ENCODE data around the gene KANSL3. TPM values are rescaled to one million over a fixed set of nuclear protein-coding genes. Genes with fewer than 3 reads are reported as not detected.
"Not testable (repeated sequence)": the region's sequence is repeated elsewhere in the genome, so short reads cannot be mapped to it uniquely, and the experiment has no call there.

KANSL3 gene
- total RNA-seq: 10 to 100 TPM; 44.6 to 47.0 TPM

DNA sequence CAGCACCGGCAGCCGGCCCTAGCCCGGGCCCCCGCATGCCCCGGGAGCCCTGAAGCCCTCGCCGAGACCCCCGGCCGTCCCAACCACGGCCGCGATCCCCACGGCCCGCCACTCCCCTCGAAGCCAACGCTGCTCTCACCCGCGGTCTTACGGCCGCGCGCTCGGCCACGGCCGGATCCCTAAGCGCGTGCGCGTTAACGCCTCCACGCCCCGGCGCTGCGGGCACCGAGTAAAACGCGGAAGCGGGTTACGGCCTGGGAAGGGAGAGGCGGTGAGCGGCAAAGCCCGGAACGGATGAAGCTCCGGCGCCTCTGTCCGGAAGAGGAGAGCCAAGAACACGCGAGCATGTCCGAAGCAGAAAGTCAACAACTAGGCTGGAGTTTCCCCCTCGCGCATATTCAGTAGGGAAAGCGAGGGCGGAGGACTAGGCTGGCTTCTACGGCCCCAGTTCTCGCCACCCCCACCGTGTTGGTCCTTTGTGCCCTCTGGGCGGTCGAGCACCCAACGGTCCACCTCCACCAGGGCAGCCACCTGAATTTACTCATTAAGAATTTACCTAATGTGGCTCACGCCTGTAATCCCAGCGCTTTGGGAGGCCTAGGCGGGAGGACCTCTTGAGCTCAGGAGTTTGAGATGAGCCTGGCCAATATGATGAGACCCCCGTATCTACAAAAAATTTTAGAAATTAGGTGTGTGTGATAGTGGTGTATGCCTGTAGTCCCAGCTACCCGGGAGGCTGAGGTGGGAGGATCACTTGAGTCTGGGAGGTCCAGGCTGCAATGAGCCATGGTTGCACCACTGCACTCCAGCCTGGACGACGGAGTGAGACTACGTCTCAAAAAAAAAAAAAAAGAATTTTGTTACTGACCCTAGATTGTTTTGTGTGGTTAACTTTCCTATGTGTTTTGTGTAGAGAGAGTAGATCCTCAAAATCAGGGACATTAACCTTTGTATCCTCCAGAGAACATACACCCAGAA, at the start of gene KANSL3:
TSS of gene KANSL3 (minus strand) at position 169 of the 978 bp plus-strand sequence. CDS start 1,177 bp downstream, outside the sequence.
- CTCF ChIA-PET: interaction anchor here (0.6 kb wide), 1 partner anchor 166 kb away, joined by 4 read pairs; no protein-coding TSS in a partner anchor
- POLR2A ChIA-PET: interaction anchor here (0.6 to 0.9 kb wide), 2 partner anchors 119 to 1904 kb away, joined by 3 read pairs; no protein-coding TSS in a partner anchor

DNA sequence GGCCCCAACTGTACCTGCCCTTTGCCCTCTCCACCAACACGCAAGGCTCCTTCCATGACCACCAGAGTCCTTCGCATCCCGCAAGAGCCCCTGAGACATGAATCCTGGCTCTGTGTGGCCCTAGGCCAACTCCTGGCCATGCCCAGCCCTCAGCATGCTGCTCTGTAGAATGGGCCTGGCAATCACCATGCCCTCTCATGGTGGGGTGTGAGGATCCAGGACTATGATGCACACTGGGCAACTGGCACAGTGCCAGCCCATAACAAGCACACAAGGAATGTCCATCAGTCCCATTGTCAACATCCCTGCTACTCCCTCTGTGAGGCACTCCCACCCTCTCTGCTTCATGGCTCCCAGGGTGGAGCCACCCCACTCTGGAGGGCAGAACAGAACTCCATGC, 49.2 kb upstream of the KANSL3 start:
- ChIA-PET CTCF (no interaction called here), POLR2A (no interaction called here)

DNA sequence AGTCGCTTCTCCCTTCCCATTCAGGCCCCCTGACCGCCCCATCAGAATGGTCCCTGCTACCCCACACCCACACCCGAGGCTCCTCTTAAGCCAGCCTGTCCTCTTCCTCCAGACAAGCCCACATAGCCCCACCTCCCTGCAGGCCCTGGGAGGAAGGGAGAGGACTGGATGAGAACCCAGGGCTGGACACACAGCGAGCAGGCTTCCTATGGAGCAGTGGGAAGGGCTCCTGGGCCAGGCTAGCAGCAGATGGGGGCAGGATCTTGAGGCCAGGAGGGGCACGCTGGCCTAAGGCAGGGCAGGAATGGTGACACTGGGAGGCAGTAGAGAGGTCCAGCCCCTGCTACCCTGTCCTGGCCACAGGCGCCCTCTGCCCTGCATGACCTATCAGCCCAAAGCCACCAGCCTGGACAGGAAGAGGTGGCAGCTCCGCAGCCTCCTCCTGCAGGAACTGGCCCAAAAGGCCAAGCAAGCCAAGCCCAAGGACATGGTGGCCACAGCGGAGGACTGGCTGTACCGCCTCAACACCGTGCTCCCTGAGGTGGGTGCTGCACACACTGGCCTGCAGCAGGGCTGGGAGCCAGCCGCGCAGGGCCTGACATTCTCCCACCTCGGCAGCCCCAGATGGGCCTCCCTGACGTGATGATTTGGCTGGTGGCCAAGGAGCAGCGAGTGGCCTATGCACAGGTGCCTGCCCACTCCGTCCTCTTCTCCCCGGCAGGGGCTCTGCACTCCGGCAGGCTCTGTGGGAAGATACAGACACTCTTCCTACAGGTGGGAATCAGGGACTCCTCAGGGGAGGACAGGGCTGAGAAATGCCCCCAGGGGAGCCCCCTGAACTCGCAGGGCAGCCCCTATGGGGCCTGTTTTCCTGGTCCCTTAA, 47.7 kb upstream of the KANSL3 start:
- CTCF ChIA-PET: no interaction called here
- POLR2A ChIA-PET: no interaction called here

DNA sequence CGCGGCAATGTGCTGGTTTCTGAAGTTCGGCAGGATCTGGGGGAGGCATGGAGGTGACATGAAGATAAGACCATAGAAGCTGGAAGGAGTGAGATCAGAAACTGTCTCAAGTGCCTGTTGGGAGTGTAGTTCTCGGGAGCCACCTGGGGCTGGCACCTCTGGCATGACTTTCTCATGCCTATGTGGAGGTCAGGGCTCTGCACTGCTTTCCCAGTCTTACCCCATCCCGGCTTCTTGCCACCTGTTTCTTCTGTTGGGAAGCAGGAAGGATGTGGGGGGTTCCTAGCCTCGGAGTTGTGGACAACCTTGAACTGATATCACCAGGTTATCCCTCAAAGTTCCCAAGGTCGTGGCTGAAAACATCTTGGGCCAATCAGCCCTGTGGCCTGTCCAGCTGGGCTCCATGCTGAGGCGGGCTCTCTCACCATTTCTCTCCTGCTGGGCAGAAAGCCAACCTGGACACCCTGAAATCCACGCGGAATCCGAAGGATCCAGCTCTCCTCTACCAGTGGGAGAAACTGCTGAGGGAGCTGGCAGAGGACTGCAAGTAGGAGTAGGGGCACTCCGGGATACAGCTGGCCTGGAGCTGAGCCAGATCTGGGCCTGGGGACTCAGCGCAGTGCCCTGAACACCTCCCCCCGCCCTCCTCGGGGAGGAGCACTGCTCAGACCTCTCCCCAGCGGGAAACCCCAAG, 46.9 kb upstream of the KANSL3 start:
- CTCF ChIA-PET: no interaction called here
- POLR2A ChIA-PET: no interaction called here

DNA sequence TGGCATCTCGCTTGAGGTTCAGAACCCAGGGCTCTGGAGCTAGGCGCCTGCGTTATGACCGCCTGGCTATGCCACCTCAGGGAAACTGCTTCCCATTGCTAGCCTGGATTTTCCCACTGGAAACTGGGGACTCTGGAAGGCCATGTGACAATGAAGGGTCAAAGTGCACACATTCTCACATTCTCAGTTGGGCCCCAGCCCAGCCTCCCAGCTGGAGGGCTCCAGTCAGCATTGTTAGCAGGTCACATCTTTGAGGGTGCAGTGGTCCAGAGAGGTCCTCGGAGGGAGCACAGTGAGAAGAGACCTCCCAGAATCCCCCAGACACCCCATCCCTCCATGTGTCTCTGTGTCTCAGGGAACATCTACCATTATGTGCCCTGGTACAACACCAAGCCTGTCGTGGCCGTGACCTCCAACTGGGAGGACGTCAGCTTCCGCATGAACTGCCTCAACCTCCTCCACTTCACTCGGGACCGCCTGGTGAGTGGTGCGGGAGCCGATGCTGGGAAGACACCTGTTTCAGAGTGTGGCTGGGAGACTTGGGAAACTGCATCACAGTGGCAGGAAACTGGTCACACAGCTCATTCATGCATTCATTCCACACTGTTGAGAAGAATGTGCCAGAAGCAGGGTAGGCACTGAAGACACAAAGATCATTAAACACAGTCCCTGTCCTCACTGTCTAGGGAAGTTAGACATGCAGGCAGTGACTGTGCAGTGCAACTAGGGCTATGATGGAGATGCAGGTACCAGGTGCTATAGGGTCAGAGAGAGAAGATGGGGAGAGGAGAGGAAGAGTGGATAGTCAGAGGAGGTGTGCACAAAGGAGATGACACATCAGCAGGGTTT, 46.1 kb upstream of the KANSL3 start:
- CTCF ChIA-PET: no interaction called here
- POLR2A ChIA-PET: no interaction called here

DNA sequence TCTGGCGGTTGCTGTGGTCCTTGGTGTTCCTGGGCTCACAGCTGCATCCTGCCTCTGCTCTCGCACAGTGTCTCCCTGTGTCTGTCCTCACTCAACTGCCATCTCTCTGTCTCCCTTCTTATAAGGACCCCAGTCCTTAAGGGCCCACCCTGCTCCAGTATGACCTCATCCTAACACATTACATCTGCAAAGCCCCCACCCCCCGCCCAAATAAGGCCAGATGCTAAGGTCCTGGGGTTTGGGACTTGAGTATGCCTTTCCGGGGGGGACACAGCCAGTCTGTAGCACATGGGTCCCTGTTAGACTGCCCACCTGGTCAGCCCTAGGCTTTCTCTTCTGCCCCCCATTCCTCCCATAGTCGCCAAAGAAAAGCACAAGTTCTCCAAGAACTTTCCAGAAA, 45.2 kb upstream of the KANSL3 start:
- ChIA-PET POLR2A (no interaction called here), CTCF (no interaction called here)

DNA sequence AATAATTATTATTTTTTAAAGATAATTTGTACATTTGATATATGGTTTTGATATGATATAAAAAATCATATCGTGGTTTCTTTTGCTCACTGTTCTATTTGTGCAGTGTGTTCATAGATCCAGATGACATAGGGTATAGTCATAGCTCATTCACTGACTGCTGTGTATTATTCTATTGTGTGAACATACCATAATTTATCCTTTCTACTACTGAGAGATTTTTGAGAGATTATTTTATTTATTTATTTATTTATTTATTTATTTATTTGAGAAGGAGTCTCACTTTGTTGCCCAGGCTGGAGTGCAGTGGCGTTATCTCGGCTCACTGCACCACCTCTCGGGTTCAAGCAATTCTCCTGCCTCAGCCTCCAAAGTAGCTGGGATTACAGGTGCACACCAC, 43.4 kb upstream of the KANSL3 start:
- CTCF ChIA-PET: no interaction called here
- POLR2A ChIA-PET: no interaction called here

DNA sequence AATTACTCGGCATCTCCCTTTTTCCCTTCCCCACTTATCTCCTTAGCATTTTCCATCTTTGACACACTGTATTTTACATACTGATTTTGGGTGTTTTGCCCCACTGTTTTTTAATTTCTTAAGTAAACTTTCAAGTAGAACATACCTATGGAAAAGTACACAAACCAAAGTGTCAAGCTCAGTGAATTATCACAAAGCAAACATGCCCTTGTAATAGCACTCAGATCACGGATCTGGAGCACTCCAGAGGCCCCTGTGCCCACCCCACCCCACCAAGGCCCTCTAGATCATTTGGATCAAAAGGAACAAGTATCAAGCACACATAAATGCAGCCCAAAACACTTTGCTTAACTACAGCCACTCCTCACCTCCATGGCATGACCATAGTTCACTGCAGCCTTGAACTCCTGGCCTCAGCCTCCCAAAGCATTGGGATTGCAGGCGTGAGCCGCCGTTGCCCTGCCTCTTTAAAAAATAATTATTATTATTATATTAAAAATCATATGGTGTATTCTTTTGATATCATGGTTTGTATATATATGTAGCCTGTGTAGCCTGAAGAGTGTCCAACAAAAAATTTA, 42.5 kb upstream of the KANSL3 start:
- ChIA-PET POLR2A (no interaction called here), CTCF (no interaction called here)

DNA sequence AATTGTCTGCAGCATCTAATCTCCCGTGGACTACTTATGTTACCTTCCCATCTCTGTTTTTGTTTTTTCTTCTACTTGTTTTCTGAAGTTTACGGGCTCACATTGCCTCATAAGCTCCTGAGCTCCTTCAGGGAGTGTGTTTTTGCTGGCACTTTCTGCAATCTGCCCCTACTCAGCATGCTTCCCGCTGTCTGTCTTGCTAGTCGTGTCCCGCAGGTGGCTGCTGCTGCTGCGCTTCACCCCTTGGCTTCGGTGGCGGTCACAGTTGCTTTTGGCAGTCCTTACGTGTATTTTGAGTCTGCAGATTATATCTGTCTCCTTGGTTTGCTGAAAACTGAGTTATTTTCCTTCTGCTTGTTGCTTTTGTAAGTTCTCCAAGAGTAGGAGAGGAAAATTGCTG, 41.7 kb upstream of the KANSL3 start:
- POLR2A ChIA-PET: no interaction called here
- CTCF ChIA-PET: no interaction called here

DNA sequence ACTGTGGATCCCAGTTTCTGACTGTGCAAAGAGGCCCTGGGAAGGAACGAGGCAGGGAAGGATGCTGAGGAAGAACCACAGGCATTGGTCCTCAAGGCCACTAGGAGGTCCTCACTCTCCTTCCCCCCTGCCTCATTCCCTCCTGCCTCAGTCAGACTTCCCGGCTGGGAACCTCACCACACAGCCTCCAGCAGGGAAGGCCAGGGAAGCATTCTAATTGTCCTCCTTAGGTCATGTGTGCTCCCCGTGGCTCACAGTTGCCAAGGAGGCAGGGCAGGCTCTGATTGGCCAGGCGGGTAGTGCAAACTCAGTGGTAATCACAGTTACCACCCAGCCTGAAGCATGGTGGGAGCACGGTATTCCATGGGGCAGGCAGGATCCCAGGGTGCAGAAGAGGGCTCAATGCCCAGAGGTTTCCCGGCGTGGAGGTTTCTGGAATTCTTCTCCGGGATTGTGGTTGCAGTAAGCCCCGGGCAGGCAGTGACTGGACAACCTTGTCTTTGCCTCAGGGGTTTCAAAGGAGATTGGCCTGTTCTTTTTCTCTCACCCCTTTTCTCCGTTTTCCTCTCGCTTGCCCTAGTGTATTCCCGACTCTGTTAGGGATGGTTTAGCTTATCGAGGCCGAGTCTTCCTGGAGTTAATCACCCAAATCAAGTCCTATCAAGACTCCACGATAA, 31.6 kb upstream of the KANSL3 start:
- ChIA-PET POLR2A (no interaction called here), CTCF (no interaction called here)

DNA sequence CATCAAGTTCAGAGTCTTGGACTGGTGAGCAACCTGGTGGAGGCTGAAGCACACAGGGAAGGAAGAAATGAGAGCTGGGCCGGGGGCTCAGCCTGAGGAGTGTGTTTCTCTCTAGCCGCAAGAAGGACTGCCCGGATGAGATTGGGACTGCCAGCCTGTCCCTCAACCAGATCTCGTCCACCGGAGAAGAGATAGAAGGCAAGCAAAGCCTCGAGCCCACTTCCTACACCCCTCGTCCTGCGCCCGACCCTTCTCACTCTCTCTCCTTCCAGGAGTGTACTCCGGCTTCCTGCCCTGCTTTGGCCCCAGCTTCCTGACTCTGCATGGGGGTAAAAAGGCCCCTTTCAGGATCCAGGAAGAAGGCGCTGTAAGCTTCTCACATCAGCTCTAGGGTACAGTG, 30.7 kb upstream of the KANSL3 start:
- ChIA-PET POLR2A (no interaction called here), CTCF (no interaction called here)

DNA sequence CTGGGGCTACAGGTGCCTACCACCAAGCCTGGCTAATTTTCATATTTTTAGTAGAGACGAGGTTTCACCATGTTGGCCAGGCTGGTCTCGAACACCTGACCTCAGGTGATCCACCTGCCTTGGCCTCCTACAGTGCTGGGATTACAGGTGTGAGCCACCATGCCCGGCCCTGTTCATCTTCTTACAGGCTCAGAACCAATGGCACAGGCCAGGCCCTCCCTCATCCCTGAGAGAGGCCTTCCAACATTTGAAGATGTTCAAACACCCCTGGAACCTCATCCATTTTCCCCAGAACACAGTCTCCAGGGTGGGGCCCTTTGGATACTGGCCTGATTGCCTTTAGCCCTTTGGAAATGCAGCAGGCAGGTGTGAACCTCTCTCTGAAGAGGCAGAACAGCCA, 27.6 kb upstream of the KANSL3 start:
- CTCF ChIA-PET: not testable (repeated sequence)
- POLR2A ChIA-PET: interaction anchor here (0.7 kb wide), 1 partner anchor 86 kb away, joined by 3 read pairs; no protein-coding TSS in a partner anchor

DNA sequence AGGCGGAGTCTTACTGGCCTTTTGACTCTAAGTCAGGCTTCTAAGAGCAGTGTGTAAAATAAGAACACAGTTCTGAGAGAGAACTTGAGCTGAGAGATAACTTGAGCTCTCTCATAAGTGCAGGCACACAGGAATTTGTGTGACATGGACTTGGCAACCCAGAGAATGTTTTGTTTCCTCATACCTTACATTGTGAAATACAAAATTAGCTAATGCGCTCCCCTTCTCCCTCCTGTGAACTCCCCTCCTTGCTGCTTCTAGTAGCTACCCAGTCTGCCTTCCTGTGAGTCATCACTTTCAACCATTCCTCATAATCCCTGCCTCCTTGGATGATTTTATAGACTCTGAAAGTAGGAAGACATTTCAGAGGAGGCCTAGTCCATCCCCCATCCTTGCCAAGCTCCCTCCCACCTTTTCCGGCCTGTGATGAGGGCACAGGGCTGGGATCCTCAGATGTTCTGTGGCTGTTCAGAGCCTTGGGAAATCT, 27.0 kb upstream of the KANSL3 start:
- ChIA-PET CTCF (no interaction called here), POLR2A (no interaction called here)

DNA sequence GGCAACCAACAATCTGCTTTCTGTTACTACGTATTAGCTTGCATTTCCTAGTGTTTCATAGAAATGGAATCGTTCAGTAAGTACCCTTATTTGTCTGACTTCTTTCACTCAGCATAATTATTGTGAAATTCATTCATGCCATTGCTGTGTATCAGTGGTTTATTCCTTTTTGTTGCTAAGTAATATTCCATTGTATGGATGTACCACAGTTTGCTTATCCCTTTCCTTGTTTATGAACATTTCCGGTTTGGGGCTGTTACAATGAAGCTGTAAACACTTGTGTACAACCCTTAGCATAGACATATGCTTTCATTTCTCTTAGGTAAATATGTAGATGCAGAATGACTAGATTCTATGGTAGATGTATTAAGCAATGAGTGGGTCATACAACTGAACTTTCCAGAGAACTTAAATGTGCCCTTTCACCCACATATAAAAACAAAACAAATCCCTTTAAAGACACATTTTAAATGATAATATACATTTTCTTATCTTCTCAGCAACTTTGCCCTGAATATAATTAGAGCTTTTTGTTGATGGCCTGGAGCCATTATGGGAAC, 26.3 kb upstream of the KANSL3 start:
- ChIA-PET POLR2A (no interaction called here), CTCF (no interaction called here)

DNA sequence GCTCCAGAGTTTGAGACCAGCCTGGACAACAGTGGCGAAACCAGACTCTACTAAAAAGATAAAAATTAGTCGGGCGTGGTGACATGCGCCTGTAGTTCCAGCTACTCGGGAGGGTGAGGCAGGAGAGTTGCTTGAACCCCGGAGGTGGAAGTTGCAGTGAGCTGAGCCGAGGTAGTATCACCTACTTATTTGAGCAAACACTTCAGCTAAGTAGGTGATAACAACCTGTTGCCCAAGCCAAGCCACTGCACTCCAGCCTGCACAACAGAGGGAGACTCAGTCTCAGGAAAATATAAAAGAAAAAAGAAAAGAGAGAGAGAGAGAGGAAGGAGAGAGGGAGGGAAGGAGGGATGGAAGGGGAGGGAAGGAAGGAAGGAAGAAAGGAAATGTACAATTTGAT, 25.7 kb upstream of the KANSL3 start:
- ChIA-PET CTCF (no interaction called here), POLR2A (interaction anchor here (0.7 kb wide), 1 partner anchor 240 kb away, joined by 10 read pairs; no protein-coding TSS in a partner anchor)

DNA sequence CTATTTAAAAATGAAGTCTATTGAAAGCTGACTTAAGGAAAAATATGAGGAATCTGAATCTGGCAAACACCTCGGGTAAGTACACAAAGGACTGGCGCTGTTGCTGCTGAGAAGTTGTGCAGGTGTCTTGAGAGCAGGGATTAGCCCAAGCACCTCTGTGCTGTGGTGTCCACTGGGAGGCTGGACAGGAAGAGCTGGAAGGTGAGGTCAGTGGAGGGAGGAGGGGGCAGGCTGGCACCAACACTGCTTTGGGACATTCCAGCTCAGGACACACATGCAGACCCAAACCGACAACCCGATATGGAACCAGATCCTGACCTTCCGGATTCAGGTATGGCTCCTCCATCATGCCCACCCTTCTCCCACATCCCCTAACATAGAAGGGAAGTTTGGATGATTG, 25.1 kb upstream of the KANSL3 start:
- POLR2A ChIA-PET: interaction anchor here (0.7 kb wide), 1 partner anchor 240 kb away, joined by 10 read pairs; no protein-coding TSS in a partner anchor
- CTCF ChIA-PET: no interaction called here

DNA sequence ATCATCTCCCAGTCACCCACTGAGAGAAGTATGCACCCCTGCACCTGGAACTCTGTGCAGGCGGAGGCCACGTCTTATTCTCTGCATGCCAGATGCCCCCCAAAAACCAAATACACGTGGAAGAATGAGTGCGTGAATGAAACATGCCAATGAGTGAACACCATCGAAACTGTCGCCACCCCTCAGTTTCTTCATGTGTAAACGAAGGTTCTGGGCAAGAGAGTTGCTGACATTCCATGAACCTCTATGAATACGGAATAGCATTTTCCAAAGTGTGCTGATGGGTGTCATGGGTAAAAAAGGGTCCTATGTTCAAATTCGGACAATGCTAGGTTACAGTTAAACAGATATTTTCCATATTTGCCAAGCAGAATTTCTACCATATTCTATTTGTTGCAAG, 24.2 kb upstream of the KANSL3 start:
- ChIA-PET CTCF (no interaction called here), POLR2A (interaction anchor here (0.6 kb wide), 1 partner anchor 343 kb away, joined by 3 read pairs; no protein-coding TSS in a partner anchor)

DNA sequence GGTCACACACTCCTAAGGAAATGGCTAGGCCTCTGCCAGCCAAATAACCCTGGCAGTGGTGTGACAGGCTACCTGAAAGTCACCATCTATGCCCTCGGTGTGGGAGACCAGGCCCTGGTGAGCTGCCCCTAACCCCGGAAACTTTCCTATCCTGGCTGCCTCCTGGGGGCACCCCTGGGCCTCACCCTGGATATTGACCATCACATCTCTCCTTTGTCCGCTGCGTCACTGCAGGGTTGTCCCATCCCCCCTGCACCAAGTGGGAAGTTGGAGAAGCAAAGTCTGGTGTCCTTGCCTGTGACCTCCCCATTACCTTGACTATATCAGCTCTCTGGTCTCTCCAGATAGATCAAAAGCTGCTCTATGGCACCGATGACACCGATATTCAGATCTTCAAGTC, 23.2 kb upstream of the KANSL3 start:
- POLR2A ChIA-PET: no interaction called here
- CTCF ChIA-PET: interaction anchor here (1.0 kb wide), 1 partner anchor 104 kb away, joined by 3 read pairs; no protein-coding TSS in a partner anchor
